Sigmoid colon (tissue), 3 donors: ENCODE data around the gene GPR55.

Experiments
- POLR2A ChIP-seq, 2 donors: fragments of 450-650 bp; IDR thresholded peaks; one replicate each; pipeline ENCODE4 v1.6.1; 2016; ENCODE audit warnings: antibody characterized with exemption in 2 of 2, mild to moderate bottlenecking in 2 of 2, moderate library complexity in 2 of 2
- TF ChIP-seq, protein P1 (sequence below), 4 experiments: fragments of 450-650 bp in 3 of 4; fragments of 200-600 bp in 1 of 4; IDR thresholded peaks; one replicate each; pipeline ENCODE4 v1.5.1; 2016 to 2019; ENCODE audit warnings: antibody characterized with exemption in 4 of 4, mild to moderate bottlenecking in 3 of 4, moderate library complexity in 2 of 4

DNA sequence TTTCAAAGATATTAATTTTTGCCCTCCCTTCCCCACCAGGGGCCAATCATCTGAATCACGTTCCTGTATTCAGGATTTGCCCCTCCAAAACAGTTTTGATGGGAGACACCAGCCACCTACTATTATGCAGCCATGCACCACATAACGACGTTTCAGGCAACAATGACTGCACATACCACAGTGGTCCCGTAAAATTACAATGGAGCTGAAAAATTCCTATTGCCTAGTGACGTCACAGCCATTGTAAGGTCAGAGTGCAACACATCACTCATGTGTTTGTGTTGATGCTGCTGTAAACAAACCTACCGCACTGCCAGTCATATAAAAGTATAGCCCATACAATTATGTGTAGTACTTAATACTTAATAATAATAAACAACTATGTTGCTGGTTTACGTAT is 37.7 kb downstream of the GPR55 start:
- TF ChIP-seq, protein P1, sequence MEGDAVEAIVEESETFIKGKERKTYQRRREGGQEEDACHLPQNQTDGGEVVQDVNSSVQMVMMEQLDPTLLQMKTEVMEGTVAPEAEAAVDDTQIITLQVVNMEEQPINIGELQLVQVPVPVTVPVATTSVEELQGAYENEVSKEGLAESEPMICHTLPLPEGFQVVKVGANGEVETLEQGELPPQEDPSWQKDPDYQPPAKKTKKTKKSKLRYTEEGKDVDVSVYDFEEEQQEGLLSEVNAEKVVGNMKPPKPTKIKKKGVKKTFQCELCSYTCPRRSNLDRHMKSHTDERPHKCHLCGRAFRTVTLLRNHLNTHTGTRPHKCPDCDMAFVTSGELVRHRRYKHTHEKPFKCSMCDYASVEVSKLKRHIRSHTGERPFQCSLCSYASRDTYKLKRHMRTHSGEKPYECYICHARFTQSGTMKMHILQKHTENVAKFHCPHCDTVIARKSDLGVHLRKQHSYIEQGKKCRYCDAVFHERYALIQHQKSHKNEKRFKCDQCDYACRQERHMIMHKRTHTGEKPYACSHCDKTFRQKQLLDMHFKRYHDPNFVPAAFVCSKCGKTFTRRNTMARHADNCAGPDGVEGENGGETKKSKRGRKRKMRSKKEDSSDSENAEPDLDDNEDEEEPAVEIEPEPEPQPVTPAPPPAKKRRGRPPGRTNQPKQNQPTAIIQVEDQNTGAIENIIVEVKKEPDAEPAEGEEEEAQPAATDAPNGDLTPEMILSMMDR (IDR thresholded peaks at IDR 0.05): no peak
- TF ChIP-seq POLR2A (IDR thresholded peaks at IDR 0.05): no peak
